AG10803 (cell line): ENCODE results near the gene LPCAT4.
"Not testable (repeated sequence)": the region's sequence is repeated elsewhere in the genome, so short reads cannot be mapped to it uniquely, and the experiment has no call there.

Source experiments
- DNase-seq: peaks from one replicate; pipeline ENCODE4 v3.0.0; 2010; ENCODE audit warnings: low read depth
- H3K4me3 ChIP-seq: 2 replicates; pipeline ENCODE4 v1.5.1; 2011; ENCODE audit warnings: mild to moderate bottlenecking, low read length, control low read depth
- CTCF ChIP-seq: conservative IDR thresholded peaks from 2 replicates; pipeline ENCODE4 v1.5.1; 2011; ENCODE audit warnings: mild to moderate bottlenecking, low read length, control low read depth, inconsistent platforms

Gene LPCAT4

GRCh38 chr15:34357653-34358052 is 9.3 kb downstream of the LPCAT4 start:
- H3K4me3 ChIP-seq, result no peak overlapping the region
- DNase-seq, result no peak
- no peak for TF ChIP-seq CTCF

GRCh38 chr15:34355241-34355640 is 11.8 kb downstream of the LPCAT4 start:
- no peak overlapping the region for H3K4me3 ChIP-seq
- no peak for TF ChIP-seq CTCF
- no peak for DNase-seq

GRCh38 chr15:34354286-34354685 is 12.7 kb downstream of the LPCAT4 start:
- no peak for TF ChIP-seq CTCF
- DNase-seq, result no peak
- H3K4me3 ChIP-seq, result no peak overlapping the region

- no peak overlapping the region for H3K4me3 ChIP-seq
- no peak for DNase-seq
- TF ChIP-seq CTCF, result no peak
Observed at GRCh38 chr15:34353627-34354026, 13.4 kb downstream of the LPCAT4 start.

GRCh38 chr15:34352996-34353395 is 14.0 kb downstream of the LPCAT4 start:
- DNase-seq, H3K4me3 ChIP-seq: not testable (repeated sequence)

- H3K4me3 ChIP-seq, result no peak overlapping the region
- TF ChIP-seq CTCF, result no peak
- no peak for DNase-seq
Observed at GRCh38 chr15:34349769-34350168, 17.2 kb downstream of the LPCAT4 start.

- H3K4me3 ChIP-seq, result no peak overlapping the region
- no peak for TF ChIP-seq CTCF
- no peak for DNase-seq
Observed at GRCh38 chr15:34348735-34349300, 18.2 kb downstream of the LPCAT4 start.
